ENCODE results near the gene DNAAF5.

DNAAF5 gene

GRCh38 chr7:835021-835420 lies 108.5 kb downstream of the DNAAF5 start:
- no peak for DNase-seq (ENCODE audit: low spot score)

DNA sequence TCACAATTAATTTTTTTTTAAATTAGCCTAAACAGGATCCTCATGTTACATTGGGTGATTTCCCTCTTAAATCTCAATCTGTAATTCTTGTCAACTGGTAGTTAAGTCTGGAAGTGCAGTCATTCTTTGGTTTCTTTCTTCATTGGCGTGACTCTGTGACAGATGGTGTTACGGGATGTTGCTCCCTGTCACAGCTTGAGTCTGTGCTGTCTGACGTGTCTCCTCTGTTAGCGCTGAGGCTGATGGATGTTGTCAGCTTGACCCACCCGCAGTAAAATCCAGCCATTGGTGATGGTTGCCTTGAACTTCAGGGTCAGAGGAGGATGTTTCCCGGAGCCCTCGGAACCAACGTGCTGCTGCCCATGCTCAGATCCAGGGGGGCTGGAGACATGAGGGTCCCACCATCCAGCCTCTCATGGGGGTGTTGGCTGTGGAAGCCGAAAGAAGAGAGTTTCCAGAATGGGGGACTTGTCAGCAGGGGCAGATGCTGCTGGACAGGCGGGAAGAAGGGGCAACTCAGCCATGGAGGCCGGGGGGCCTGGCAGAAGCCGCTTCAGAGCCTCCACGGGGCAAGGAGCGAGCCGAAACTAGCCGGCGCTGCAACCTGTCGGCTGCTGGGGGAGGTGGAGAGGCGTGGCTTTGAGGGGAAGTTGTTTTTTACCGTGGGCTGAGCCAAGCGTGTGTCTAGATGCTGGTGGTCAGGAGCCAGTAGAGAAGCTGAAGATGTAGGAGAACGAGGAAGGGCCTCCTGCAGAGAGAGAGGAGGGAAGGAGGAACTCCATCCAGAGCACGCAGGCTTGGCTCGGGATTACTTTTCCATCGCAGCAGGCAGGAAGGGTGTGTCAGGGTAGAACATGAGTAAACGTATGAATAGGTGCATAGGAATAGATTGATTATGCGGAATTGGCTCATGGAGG lies 109.2 kb downstream of the DNAAF5 start:
- no peak for DNase-seq (ENCODE audit: low spot score)

Measured in HuH-7 (cell line).